Suppressor macrophage treated with lipopolysaccharide for 4 hours (primary cell): ENCODE data around the gene LCE2D.

Experiments used
- DNase-seq: peaks from one replicate; pipeline ENCODE4 v3.0.0-alpha.2; 2020

Gene LCE2D

GRCh38 chr1:152699746-152700145 lies 36.6 kb downstream of the LCE2D start:
- no peak for DNase-seq

- no peak for DNase-seq
Measured at GRCh38 chr1:152707860-152708259, 44.7 kb downstream of the LCE2D start, which contains the start of gene LCE4A. Gene LCE4A, plus strand, starts transcription at chr1:152708160. Its CDS starts 916 bp downstream, at chr1:152709076.
